Activated CD4-positive, alpha-beta T cell treated with anti-CD3 and anti-CD28 coated beads for 24 hours (primary cell): ENCODE measurements around the gene ZNF766.
"Not testable (repeated sequence)": the region's sequence is repeated elsewhere in the genome, so short reads cannot be mapped to it uniquely, and the experiment has no call there.

Source experiments
- DNase-seq, 2 donors: peaks; one replicate each; pipeline ENCODE4 v3.0.0-alpha.2; 2020; ENCODE audit warnings: low read depth in 2 of 2

ZNF766 gene

GRCh38 chr19:52269338-52270261 lies at the start of gene ZNF766:
Gene ZNF766, plus strand, starts transcription at chr19:52269587. Its CDS starts 27 bp downstream, at chr19:52269614.
- DNase-seq, result peak; percentile 96

- no peak for DNase-seq
Observed at GRCh38 chr19:52219611-52220010, 49.8 kb upstream of the ZNF766 start.

- DNase-seq, result no peak
Observed at GRCh38 chr19:52221031-52221430, 48.4 kb upstream of the ZNF766 start.

DNA sequence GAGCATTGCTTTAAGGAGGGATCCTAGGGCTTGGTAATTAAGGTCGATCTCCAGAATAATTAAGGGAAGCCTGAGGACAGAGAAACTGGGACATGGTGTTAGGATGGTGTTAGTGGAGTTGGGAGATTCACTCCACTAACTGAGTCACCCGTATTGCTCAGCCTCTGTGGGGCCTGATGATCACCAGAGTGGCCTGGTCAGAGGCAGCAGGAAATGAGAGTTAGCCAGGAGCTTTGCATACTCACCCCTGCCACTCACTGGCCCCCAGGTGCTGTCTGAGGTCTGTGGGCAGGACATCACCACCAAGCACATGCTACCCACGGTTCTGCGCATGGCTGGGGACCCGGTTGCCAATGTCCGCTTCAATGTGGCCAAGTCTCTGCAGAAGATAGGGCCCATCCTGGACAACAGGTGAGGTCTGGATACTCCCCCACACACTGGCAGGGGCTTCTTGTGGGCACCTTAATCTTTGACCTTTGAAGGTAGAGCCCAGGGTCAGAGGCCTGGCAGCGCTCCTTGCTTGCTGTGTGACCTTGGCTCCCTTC lies 47.5 kb upstream of the ZNF766 start:
- no peak for DNase-seq

- DNase-seq, result no peak
Observed at GRCh38 chr19:52224211-52224610, 45.2 kb upstream of the ZNF766 start.

GRCh38 chr19:52226652-52227051 lies 42.7 kb upstream of the ZNF766 start:
- no peak for DNase-seq

DNA sequence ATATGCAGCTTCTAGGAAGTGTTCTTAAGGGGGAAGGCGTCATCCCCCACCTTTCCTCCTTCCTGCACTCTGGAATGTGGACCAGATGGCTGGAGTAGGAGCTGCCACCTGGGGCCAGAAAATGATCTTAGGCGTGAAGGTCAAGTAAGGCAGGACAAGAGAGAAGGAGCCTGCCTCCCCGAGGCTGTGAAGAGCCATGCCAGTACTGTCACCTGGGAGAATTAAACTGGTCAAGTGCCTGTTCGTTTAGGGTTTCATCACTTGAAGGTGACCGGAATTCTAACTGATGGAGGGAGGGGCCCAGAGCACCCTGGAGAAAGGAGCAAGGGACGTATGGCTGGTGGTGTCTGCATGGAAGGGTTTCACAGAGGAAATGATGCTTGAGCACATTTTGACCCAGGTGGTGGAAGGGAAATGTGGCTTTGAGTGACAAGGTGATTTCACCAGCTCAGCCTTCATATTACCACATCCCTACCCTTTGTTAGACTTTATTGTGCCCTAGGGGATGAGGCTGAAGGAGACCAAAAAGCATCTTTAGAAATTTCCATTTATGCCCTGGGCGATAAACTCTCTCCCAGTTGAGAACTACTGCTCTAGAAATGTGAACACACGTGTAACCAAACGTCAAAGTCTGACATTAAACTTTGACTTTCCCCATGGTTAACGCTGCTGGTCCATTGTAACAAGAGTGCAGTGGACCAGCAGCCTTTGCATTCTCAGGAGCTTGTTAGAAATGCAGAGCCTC lies 42.0 kb upstream of the ZNF766 start:
- DNase-seq, result no peak

- no peak for DNase-seq
Observed at GRCh38 chr19:52227980-52228379, 41.4 kb upstream of the ZNF766 start.

GRCh38 chr19:52229524-52229923 lies 39.9 kb upstream of the ZNF766 start:
- DNase-seq, result no peak

GRCh38 chr19:52230685-52231084 lies 38.7 kb upstream of the ZNF766 start:
- DNase-seq, result no peak

DNA sequence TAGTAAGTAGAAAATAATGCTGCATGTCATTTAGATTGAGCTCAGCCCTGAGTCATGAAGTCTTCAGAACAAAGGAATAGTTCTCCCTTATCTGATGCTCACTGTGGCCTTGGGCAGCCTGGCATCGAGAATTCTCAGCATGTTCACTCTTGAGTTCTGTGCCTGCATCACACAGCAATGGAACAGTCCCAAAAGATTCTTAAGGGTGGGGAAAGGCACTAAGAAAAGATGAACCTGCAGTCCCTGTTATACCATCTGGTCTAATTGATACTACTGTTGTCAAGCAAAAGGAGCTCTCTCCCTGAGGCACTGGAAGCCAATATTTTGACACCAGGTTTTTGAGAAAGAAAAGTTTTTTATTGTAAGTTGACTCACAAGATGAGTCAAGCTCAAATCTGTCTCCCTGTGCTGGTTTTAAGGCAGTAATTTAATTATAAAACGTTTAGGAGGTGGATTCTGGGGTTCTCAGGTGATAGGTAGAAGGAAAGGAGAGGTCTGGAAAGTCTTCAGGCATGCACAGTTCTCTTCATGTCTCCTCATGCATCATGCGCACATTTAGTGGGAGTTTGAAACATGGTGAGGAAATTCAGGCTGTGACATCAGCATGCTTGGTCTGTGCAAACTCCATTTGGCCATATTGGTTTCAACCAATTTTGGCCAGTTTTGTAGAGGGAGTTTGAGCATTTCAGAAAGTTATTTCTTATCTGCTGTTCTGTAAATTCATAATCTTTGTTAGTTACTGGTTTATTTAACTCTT lies 38.1 kb upstream of the ZNF766 start:
- DNase-seq, result no peak

GRCh38 chr19:52234406-52234805 lies 35.0 kb upstream of the ZNF766 start:
- no peak for DNase-seq

- DNase-seq, result no peak
Observed at GRCh38 chr19:52237197-52237596, 32.2 kb upstream of the ZNF766 start.

DNA sequence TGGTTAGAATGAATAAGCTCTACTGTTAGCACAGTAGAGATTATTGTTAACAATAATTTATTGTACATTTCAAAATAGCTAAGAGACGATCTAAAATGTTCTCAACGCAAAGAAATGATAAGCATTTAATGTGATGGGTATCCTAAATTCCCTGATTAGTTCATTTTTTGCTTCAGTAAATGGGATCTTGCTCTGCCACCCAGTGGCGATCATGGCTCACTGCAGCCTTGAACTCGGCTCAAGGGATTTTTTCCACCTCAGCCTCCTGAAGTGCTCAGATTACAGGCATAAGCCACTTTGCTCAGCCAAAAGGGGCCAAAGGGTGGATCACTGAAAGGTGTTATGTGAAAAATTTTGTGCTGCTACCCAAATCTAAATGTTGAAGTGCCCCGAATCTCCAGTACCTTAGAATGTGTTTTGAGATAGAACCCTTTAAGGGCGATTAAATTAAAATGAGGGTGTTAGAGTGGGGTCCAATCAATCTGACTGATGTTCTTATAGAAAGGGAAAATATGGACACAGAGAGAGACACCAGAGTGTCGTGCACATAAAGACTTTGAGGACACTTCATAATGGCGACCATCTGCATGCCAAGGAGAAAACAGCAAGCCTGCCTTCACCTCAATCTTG lies 31.5 kb upstream of the ZNF766 start:
- DNase-seq, result peak; percentile 26 to 38

DNA sequence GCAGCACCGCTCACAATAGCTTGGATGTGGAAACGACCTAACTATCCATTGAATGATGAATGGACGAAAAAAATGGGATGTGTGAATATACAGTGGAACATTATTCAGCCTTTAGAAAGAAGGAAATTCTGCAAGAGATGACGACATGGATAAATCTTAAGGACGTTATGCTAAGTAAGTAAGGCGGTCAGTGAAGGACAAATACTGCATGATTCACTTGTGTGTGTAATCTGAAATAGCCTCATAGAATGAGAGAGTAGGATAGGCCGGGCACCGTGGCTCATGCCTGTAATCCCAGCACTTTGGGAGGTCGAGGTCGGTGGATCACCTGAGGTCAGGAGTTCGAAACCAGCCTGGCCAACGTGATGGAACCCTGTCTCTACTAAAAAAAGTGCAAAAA lies 25.4 kb upstream of the ZNF766 start:
- no peak for DNase-seq

GRCh38 chr19:52248241-52248640 lies 21.1 kb upstream of the ZNF766 start:
- DNase-seq, result peak; percentile 40 to 44

- no peak for DNase-seq
Observed at GRCh38 chr19:52258426-52258825, 11.0 kb upstream of the ZNF766 start.

- not testable (repeated sequence) for DNase-seq
Observed at GRCh38 chr19:52265556-52265955, 3.8 kb upstream of the ZNF766 start.

- DNase-seq, result no peak
Observed at GRCh38 chr19:52270266-52270885, 989 bp downstream of the ZNF766 start.

- DNase-seq, result no peak
Observed at GRCh38 chr19:52273301-52273700, 3.9 kb downstream of the ZNF766 start.

DNA sequence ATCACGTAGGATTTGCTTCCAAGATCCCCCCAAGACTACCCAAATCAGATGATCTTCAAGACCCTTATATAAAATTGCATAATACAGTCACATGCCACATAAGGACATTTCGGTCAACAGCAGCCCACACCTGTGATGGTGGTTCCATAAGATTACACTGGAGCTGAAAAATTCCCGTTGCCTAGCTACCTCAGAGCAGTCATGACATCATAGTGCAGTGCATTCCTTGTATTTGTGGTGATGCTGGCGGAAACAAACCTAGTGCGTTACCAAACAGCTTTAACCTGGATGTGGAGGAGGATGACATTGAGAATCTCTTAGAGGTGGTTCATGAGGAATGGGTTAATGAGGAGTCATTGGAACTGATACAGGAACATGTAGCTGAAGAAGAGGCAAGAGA lies 4.8 kb downstream of the ZNF766 start:
- DNase-seq, result no peak
